GM18502 (cell line): ENCODE data around the gene KIFC1.
"Not testable (repeated sequence)": the region's sequence is repeated elsewhere in the genome, so short reads cannot be mapped to it uniquely, and the experiment has no call there.

ENCODE experiments used
- ATAC-seq: cut with Tn5 transposase; IDR thresholded peaks from one replicate; pipeline ENCODE4 v1.9.1; 2021; ENCODE audit warnings: mild to moderate bottlenecking; ENCODE audit not compliant: unreplicated experiment, poor library complexity

The KIFC1 gene

DNA sequence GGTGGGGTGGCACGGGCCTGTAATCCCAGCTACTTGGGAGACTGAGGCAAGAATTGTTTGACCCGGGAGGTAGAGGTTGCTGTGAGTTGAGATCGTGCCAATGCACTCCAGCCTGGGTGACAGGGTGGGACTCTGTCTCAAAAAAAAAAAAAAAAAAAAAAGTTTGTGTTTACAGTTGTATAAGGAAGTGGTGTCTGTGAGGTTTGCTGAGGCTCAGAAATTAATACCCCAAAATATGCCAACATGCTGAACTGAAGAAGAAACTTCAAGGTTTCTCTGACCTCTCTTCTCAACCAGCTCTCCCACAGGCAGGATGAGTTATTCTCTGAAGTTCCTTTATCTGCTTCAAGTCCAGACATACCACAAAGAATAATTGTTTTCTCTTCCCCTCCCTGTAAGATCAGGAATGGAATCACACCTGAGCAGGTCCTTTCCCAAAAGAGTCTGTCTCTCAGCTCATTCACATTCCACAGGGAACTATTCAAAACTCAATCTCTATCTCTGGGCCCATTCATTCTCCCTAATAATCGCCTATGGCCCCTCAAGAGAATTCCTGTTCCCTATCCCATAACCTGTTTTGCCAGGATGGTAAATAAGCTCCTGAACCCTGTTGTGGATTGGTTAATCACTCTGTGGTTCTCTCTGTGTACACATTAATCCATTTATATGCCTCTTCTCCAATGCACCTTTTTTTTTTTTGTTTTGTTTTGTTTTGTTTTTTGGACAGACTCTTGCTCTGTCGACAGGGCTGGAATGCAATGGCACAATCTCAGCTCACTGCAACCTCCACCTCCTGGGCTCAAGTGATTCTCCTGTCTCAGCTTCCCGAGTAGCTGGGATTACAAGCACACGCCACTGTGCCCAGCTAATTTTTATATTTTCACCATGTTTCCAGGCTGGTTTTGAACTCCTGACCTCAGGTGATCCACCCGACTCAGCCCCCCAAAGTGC, 17.4 kb upstream of the KIFC1 start:
- ATAC-seq: no peak

DNA sequence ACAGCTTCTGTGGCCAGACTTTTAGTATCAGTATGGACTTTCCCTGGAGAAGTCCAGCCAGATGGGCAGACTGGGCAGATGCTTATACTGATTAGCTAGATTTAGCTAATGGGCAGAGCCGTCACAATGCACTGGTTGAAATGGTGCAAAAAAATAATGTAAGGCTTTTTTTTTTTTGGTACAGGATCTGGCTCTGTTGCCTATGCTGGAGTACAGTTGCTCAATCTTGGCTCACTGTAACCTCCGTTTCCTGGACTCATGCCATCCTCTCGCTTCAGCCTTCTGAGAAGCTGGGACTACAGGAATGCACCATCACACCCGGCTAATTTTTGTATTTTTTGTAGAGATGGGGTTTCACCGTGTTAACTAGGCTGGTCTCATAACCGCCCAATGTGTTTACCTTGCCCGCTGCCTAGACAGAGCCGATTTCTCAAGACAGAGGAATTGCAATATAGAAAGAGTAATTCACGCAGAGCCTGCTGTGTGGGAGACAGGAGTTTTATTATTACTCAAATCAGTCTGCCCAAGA, 16.4 kb upstream of the KIFC1 start:
- no peak for ATAC-seq

DNA sequence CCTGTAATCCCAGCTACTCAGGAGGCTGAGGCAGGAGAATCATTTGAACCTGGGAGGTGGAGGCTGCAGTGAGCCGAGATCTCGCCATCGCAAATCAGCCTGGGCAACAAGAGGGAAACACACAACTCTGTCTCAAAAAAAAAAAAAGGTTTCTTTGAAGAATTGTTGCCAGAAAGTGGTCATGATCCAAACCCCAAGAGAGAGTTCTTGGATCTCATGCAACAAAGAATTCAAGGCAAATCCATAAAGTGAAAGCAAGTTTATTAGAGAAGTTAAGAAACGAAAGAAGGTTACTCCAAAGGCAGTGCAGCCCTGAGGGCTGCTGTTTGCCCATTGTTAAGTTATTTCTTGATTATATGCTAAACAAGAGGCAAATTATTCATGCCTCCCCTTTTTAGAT, 14.5 kb upstream of the KIFC1 start:
- no peak for ATAC-seq

DNA sequence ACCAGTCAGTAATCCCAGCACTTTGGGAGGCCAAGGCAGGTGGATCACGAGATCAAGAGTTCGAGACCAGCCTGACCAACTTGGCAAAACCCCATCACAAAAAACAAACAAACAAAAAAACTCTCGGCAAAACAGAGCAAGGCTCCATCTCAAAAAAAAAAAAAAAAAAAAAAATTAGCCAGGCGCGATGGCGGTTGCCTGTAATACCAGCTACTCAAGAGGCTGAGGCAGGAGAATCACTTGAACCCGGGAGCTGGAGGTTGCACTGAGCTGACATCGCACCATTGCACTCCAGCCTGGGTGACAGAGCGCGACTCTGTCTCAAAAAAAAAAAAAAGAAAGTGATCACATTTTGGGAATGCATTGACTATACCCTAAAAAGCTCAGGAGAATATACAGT, 12.4 kb upstream of the KIFC1 start:
- ATAC-seq: not testable (repeated sequence)

DNA sequence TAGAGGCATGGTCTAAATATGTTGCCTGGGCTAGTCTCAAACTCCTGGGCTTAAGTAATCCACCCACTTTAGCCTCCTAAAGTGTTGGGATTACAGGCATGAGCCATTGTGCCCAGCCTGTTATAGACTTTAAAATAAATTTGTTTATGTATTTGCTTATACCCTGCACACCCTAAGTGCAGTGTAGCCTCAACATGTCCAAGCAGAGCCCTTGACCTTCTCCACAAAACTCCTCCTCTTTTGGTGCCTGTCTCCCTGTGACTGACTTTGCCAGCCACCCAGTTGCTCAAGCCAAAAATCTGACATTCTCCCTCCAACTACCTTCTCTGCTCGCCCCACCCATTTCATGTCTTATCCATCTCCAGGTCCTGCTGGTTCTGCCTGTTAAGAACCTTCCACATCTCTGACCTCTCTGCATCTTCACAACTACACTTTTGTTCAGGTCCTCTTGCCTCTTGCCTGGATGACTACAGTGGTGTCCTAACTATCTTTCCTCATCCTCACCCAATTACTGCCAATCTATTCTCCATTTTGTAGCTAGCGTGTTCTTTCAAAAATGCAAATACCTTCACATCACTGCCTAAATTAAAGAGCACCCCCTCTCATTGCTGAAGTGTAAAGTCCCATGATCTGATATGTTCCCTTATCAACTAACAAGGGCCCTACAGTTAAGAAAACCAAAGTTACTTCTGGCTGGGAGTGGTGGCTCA, 11.2 kb upstream of the KIFC1 start:
- no peak for ATAC-seq

DNA sequence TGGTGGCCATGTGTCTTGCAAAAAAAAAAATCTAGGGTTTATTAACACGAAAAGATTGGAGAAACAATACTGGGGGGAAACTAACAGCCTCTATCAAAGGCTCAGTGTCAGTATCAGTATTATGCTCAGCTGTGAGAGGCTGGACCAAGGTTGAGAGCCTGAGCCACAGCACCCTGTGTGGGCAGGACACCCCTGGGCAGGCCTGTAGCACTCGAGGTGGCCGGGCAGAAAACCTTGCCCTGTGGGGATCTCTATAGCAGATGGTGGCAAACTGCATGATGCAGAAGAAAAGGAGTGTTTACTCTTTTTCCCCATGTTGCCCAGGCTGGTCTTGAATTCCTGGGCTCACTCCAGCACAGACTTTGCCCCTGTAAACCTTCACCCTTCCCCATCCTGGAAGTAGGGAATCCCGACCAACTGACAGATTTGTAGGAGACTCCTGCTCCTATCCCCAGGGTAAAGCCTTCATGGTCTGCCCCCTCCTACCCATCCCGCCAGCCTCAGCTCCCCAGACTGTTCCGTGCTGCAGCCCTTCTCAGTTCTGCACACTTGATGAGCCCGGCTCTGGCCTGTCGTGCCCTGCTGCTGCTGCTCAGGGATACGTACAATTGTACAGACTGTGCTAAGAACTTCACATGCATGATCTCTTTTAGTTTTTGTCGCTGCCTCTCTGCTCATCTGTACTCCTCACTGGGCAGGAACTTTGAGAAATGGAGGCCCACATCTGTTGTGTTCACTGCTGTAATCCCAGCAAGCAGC, 8.0 kb upstream of the KIFC1 start:
- ATAC-seq: no peak

DNA sequence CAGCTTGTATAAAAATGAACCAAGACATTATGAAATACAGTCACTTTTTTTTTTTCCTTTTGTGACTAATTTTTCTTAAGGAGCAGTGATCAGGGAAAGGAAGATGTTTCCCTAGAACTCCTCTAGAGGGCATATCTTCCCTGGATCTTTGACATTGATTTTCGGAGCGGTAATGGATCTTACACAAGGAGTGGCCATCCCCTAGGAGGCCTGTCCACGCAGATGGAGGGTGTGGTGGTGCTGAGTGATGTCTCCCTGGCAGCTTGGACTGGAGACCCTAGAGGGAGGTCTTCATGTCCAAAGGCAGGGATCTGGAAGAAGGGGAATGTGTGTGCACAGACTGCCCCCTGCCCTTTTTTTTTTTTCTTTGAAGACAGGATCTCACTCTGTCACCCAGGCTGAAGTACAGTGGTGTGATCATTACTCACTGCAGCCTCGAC, 7.0 kb upstream of the KIFC1 start:
- no peak for ATAC-seq

DNA sequence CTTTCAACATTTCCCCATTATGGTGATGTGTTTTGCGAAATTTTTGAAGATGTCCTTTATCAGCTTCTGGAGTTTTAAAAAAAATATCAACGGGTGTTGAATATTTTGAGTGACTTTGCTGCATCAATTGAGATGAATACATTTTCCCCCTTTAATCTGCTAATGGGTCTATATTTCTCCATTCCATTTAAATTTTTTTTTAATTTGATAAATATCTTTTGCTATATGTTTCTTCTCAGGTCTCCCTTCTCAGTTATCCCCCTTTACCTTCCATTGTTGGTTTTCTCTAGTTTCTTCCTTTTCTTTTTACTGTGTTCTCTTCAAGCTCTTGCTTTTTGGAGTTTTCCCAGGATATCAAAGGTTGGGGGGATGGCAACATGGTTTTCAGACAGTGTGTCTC, 1.4 kb upstream of the KIFC1 start:
- no peak for ATAC-seq

DNA sequence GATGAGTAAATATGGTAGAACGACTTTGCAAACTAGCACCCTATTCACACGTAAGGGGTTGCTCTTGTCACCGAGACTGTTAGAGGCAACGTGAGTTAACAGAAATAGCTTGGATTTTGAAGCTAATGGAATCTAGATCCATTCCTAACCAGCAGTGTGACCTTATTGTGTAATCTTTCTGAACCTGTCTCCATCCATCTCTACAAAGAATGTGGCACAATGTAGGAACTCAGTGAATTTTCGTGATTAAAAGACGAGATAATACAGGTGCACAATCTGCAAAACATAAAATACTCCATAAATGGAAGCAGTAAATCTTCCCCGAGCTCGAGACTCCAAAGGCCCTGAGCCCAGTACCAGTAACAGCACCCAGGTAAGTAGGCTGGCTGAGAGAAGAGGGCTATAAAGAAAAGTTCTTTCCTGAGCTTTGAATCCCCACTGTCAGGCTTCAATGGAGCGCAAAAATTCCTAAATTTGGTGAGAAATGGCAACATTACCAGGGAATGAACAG, 801 bp upstream of the KIFC1 start:
- ATAC-seq: no peak

DNA sequence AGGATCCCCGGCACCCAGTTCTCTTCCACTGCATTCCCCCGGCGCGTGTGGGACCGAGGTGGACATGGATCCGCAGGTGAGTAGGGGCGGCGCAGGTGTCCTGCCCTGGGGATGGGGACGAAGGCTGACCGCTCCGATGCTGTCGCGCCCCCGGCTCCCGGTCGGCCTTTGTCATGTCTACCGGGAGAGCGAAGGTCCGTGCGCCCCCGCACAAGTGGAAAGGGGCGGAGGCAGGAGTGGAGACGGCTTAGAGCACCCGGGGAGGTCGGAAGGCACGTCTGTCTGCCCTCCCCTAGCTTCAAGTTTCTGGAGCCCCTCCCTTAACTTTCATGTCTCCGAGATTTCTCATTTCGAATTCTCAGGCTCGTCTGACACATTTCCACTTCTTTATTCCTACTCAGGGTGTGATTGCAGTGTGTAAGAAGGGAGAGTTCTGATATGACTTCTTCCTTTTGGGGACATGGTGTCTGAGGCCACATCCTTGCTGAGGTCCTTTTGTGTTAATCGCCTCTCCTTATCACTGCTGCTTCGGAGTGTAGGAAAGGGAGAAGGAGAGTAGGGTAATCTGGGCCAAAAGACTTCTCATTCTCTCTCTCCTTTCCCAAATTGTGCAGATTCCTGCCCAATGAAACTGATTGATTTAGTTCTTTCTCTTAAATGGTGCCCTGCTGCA, 435 bp downstream of the KIFC1 start:
- ATAC-seq: peak; percentile 19

DNA sequence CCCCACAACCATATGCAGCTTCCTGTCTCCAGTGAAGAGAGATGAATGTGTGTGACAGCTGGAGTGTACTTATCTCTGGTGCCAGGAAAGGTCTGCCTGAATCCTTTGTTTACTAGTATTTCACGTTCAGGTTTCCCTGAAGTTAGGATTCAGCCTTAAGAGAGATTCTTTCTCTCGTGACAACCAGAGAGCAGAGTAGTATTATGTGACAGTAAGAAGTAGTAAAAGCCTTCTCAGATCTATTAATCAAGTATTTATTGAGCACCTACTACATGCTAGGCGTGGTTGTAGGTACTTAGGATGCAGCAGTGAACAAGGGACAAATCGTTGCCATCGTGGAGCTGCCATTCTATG, 949 bp downstream of the KIFC1 start:
- no peak for ATAC-seq

DNA sequence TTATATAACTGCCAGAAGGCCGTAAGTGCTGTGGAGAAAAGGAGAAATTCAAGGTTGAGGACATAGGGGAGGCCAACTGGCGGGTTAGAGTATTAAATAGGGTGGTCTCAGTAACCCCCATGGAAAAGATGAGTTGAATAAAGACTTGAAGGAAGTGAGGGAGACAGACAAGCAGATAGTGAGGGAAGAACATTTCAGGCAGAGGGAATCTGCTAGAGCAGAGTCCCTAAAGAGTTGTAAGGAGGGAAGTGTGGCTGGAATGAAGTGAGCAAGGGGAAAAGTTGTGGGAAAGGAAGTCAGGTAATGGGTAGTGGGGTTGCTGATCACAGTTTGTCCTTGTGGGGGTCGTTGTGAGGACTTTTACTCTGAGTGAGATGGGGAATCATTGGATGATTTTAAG, 1.4 kb downstream of the KIFC1 start:
- ATAC-seq: no peak

DNA sequence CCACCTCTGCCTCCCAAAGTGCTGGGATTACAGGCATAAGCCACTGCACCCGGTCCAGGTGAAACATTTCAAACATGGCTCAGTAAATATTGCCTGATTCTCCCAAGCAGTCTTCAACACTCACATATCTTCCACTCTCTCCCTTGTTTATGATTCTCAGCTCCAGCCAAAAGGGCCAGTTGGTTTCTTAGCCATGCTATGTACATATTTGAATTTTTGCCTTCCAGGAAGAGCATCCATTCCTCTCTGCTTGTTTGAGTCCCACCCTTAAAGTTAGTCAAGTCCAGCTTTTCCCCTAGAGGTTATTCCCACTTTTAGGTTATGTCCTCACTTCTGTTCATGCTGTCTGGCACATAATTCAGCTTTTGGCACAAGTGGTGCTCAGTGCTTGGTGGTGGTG, 5.9 kb downstream of the KIFC1 start:
- ATAC-seq: no peak

DNA sequence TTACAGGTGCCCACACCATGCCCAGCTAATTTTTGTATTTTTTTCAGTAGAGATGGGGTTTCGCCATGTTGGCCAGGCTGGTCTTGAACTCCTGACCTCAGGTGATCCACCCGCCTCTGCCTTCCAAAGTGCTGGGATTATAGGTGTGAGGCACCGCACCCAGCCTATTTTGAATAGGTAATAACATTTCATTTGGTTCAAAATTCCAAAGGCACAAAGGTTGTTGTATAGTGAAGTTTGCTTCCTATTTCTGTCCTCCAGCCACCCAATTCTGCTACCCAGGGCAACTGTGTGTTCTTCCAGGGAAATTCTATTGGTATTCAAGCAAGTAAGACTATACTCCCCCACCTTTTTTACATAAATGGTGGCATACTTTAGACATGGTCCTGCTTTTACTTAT, 7.0 kb downstream of the KIFC1 start:
- not testable (repeated sequence) for ATAC-seq

DNA sequence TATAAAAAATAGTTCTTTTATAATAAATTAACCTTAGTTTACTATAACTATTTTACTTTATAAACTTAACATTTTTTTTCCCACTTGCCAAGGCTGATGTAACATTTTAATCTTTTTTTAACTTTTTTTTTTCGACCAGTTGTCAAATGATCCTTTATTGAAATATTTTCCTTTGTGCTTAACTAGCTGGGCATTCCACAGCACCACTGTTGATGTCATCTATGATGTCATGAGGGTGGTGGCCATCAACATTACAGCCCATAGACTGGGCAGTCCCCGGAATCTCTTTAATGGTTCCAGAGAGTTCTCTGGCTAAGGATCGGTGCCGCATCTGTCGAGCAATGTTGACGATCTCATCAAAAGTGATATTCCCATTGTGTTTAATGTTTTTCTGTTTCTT, 8.3 kb downstream of the KIFC1 start:
- ATAC-seq: not testable (repeated sequence)

DNA sequence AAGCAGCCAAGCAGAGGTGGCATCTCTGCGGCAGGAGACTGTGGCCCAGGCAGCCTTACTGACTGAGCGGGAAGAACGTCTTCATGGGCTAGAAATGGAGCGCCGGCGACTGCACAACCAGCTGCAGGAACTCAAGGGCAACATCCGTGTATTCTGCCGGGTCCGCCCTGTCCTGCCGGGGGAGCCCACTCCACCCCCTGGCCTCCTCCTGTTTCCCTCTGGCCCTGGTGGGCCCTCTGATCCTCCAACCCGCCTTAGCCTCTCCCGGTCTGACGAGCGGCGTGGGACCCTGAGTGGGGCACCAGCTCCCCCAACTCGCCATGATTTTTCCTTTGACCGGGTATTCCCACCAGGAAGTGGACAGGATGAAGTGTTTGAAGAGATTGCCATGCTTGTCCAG, 13.3 kb downstream of the KIFC1 start:
- no peak for ATAC-seq

DNA sequence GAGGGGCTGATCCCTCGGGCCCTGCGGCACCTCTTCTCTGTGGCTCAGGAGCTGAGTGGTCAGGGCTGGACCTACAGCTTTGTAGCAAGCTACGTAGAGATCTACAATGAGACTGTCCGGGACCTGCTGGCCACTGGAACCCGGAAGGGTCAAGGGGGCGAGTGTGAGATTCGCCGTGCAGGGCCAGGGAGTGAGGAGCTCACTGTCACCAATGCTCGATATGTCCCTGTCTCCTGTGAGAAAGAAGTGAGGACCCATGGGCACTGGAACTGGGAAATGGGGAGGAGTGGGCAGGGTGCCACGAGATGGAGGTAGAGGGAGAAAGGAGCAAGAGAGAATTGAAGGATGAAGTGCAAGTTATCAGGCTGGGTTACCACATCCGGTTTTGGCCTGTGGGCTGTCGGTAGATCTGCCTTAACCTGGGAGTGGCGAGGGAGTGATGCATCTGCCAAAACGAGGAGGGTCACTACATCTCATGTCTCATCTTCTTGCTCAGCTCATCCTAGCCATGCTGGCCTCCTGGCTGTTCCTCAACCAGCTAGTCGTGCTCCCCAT, 13.8 kb downstream of the KIFC1 start:
- no peak for ATAC-seq

DNA sequence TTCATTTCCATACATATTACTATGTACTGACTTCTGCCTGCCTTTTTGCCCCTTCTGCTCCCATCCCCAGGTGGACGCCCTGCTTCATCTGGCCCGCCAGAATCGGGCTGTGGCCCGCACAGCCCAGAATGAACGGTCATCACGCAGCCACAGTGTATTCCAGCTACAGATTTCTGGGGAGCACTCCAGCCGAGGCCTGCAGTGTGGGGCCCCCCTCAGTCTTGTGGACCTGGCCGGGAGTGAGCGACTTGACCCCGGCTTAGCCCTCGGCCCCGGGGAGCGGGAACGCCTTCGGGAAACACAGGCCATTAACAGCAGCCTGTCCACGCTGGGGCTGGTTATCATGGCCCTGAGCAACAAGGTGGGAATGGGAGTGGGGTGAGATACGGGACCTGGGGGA, 14.5 kb downstream of the KIFC1 start:
- ATAC-seq: no peak

DNA sequence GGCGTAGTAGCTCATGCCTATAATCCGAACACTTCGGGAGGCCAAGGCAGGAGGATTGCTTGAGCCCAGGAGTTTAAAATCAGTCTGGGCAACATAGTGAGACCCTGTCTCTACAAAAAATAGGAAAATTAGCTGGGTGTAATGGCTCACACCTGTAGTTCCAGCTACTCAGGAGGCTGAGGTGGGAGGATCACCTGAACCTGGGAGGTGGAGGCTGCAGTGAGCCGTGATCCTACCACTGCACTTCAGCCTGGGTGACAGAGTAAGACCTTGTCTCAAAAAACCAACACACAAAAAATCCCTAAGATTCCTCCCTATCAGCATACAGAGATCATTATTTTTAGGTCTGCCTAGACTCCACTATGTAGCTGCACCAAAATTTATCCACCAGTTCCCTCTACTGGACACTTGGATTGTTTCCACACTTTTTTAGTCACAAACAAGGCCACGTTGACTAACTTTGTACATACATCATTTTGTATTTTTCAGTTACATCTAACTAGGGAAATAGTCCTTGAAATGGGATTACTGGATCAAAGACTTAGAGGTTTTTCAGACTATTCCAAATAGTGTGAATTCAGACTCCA, 15.6 kb downstream of the KIFC1 start:
- ATAC-seq: no peak
